Measurements from ENCODE around the gene ABLIM1.

Gene ABLIM1

DNA sequence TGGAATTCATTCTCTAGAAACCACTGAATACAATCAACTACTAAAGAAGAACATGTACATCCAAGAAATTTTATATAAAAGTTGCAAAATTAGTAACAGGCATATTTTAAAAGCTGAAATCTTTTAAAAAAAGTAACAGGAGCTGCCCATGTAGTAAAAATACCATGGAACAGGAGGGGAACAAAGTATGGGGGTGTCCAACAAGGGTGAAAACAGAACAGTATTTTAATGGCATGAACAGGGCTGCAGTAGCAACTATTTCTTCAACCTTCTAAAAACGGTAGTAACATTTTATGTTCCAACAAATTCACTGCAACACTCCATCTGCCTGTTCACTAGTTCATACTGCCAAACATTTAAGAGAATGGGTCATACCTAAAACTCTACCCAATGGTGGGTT lies 77.0 kb downstream of the ABLIM1 start:
- H3K36me3 Mint-ChIP-seq (ENCODE audit: low read depth) = no peaks in the 10 kb centered on the region
- no peaks in the 10 kb centered on the region for H3K9me3 Mint-ChIP-seq
- no peaks in the 10 kb centered on the region for H3K4me1 Mint-ChIP-seq (ENCODE audit: low read depth)
- H3K27me3 Mint-ChIP-seq (ENCODE audit: low read depth) = peaks cover 30% of the 10 kb centered on the region
- H3K4me3 Mint-ChIP-seq = no peak overlapping the region
- no peak overlapping the region for H3K27ac Mint-ChIP-seq

DNA sequence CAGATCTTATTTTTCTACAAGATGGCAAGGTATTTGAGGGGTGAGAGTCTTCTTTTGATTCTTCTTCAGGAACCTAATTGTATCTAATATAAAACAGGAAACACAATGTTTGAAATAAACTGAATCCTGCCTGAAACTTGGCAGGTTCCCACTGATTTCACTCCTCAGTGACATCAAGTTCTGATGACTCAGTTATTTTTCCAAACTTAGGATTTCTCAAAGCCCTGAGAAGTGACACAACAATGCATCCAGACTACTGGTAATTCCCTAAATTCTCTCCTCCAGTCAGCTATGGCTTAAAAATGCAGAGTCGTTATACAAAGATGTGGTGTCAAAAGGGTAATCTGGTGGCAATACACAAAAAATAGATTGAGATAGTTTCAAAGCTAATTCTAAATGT lies 80.9 kb downstream of the ABLIM1 start:
- no peaks in the 10 kb centered on the region for H3K36me3 Mint-ChIP-seq (ENCODE audit: low read depth)
- no peak overlapping the region for H3K4me3 Mint-ChIP-seq
- H3K27me3 Mint-ChIP-seq (ENCODE audit: low read depth) = peaks cover 4% of the 10 kb centered on the region
- no peak overlapping the region for H3K27ac Mint-ChIP-seq
- no peaks in the 10 kb centered on the region for H3K9me3 Mint-ChIP-seq
- H3K4me1 Mint-ChIP-seq (ENCODE audit: low read depth) = no peaks in the 10 kb centered on the region

DNA sequence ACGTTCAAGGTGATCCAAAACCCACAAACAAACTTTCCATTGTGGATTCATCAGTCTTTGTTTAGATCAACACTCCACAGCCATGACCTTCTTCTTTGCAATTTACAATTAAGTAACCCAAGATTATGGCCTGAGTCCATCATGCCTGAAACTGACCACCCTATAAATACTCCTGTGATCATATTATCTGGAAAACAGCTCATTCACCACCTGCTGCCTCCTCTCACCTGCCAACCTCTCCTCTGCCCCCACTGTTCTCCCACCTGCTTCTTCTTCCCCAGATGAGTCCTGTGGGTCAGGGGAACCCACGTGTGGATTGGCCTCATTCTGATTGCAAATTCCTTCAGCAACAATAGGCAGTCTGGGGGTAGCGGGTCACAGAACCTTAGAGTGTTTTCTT lies 81.4 kb downstream of the ABLIM1 start:
- Mint-ChIP-seq H3K4me3 (no peak overlapping the region), H3K4me1 (ENCODE audit: low read depth) (no peaks in the 10 kb centered on the region), H3K9me3 (no peaks in the 10 kb centered on the region)

DNA sequence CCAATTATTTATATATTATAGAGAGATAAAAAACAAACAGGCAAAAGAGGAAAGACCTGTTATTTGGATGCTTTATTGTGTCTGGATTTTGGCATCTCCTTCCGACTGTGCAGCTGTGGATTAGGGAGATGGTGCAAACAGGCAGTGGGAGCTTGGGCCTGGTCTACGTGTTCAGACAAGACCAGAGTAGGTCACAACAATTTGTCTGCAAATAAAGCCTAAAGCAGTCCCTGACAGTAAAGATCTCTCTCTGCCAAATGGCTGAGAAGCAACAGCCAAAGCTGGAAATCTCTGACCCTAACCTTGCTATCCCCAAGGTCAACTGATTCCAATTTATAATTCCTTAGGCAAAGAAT lies 82.0 kb downstream of the ABLIM1 start:
- H3K27ac Mint-ChIP-seq = no peak overlapping the region
- peaks cover 4% of the 10 kb centered on the region for H3K27me3 Mint-ChIP-seq (ENCODE audit: low read depth)
- H3K36me3 Mint-ChIP-seq (ENCODE audit: low read depth) = no peaks in the 10 kb centered on the region
- no peaks in the 10 kb centered on the region for H3K4me1 Mint-ChIP-seq (ENCODE audit: low read depth)
- H3K9me3 Mint-ChIP-seq = no peaks in the 10 kb centered on the region
- no peak overlapping the region for H3K4me3 Mint-ChIP-seq

More for the DNA sequence above, 81.4 kb downstream of the ABLIM1 start:
- H3K27me3 Mint-ChIP-seq (ENCODE audit: low read depth) = peaks cover 4% of the 10 kb centered on the region
- no peaks in the 10 kb centered on the region for H3K36me3 Mint-ChIP-seq (ENCODE audit: low read depth)
- H3K27ac Mint-ChIP-seq = no peak overlapping the region

DNA sequence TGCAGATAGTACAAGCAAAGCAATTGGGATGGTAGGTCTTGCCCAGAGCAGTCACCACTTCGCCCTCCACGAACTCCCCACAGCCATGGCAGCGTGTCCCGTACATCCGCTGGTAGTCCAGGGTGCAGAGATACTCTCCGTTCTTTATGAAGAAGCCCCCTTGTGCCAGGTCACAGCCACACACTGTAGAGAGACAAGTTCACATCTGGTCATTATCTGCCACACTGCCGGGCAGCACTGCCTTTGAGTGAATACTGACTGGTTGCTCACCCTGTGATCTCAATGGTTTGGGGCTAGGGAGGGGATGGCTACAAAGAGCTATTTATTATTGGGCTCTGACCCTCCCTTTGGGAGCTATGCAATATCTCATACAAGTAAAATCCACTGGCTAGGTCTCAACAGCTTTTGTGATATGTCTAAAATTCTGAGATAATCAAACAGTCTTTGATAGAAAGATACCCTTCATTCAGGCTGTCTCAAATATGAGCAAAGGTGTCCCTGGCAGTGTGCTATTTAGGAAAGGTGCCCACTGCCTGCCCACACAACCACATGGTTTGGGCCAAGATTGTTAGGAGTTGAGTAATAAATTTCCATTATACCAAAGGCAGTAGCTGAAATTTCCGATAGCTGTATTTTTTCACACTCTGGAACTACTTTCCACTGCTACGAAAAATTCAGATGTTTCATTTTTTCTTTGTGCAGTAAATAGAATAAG lies 82.5 kb downstream of the ABLIM1 start:
- H3K27ac Mint-ChIP-seq = no peak overlapping the region
- H3K27me3 Mint-ChIP-seq (ENCODE audit: low read depth) = peaks cover 4% of the 10 kb centered on the region
- no peaks in the 10 kb centered on the region for H3K4me1 Mint-ChIP-seq (ENCODE audit: low read depth)
- no peaks in the 10 kb centered on the region for H3K36me3 Mint-ChIP-seq (ENCODE audit: low read depth)
- H3K4me3 Mint-ChIP-seq = no peak overlapping the region
- no peaks in the 10 kb centered on the region for H3K9me3 Mint-ChIP-seq

DNA sequence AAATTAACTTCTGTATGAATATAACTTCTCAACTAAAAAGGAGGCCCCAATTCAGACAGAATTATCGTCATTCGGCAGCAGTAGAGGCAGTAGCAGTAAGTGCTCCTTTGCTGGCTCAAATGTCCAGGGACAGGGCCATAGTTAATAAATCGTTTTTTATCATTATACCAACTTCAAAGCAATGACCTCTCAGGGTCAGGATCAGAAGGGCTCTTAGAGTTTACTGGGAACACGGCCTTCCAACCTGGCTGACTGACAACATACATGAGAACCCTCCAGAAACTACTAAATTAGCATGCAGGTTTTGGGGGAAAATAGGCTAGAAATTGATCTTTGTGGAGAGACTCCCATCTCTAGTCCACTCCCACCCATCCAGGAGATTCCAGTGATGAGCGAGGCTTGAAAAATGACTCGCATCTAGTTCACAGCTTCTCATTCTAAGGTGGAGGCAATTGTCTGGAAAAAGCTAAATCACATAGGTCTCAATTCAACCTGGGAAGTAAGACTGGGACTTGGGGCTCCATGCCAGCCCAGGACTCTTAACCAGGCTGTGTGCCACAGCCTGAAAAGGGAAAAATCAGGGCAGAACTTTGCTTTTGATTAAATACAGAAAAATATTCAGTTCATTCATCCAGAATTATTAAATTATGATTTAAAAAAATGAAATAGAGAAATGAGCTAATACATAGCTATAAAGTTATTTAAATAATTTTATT lies 84.6 kb downstream of the ABLIM1 start:
- no peaks in the 10 kb centered on the region for H3K9me3 Mint-ChIP-seq
- no peaks in the 10 kb centered on the region for H3K36me3 Mint-ChIP-seq (ENCODE audit: low read depth)
- H3K27me3 Mint-ChIP-seq (ENCODE audit: low read depth) = no peaks in the 10 kb centered on the region
- H3K27ac Mint-ChIP-seq = no peak overlapping the region
- no peak overlapping the region for H3K4me3 Mint-ChIP-seq
- H3K4me1 Mint-ChIP-seq (ENCODE audit: low read depth) = no peaks in the 10 kb centered on the region

DNA sequence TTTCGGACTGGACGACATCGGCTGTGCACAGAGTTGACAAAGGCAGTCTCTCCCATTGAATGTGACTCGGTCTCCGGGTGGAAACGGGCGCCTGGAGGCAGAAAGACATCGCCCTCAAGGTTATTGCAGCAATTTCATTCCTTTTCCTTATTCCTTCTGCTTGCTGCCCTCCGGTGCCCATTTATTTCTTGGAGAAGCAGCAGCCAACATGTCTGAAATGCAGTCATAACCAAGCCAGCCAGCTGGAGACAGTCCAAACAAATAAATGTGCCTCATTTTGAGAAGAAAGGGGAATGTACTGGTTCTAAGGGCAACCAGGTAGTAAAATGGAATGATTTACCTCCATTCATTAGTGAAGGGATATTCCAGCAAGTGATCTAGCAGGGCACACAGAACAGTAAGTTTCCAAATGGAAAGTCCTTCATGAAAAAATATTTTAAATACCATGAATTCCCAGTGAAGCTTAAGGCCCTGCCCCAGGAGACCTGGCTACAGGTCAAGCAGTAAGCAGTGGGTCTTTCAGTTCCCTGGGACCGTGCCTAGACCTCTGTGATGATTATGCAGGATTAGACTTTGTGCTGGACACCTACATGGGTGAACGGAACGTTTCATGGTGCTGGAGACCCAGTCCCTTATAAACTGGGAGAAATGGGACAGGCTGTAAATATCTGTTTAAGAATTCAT lies 86.6 kb downstream of the ABLIM1 start:
- H3K4me1 Mint-ChIP-seq (ENCODE audit: low read depth) = no peaks in the 10 kb centered on the region
- H3K27ac Mint-ChIP-seq = no peak overlapping the region
- H3K9me3 Mint-ChIP-seq = no peaks in the 10 kb centered on the region
- no peak overlapping the region for H3K4me3 Mint-ChIP-seq
- no peaks in the 10 kb centered on the region for H3K36me3 Mint-ChIP-seq (ENCODE audit: low read depth)
- no peaks in the 10 kb centered on the region for H3K27me3 Mint-ChIP-seq (ENCODE audit: low read depth)

DNA sequence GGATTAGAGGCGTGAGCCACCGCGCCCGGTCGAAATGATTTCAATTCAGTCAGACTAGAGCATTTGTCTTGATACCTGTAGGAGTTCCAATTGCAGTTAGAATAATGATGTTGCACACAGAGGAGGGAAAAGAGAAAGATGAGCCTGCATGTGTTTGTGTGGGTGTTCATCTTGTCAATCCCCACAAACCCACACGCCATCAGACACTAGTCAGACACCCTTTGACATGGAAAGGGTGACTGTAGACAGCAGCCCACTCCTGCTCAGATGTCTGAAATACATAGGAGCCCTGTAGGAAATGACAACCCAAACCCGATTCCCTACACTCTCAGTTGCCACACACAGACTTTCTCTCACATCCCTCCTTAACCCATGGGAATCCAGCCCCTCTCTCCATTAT lies 92.0 kb downstream of the ABLIM1 start:
- no peak overlapping the region for H3K4me3 Mint-ChIP-seq
- peaks cover 4% of the 10 kb centered on the region for H3K27me3 Mint-ChIP-seq (ENCODE audit: low read depth)
- no peaks in the 10 kb centered on the region for H3K9me3 Mint-ChIP-seq

DNA sequence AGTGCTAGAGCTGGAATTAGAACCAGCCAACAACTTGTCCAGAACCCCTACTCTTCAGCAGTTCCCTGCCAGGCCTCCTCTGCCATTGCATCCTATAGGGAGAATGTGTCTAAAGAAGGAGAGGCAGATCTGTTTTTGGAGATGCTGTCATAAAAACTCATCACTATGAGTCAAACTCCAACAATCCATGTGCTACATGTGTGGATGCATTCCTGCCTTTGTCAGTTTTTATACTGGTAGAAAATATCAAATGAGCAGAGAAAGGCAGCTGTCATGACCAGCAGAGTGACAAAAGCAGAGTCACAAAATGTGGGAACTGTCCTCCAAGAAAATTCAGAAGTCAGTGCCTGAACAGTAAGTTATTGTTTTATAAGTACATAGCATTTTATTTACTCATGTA lies 93.0 kb downstream of the ABLIM1 start:
- Mint-ChIP-seq H3K36me3 (ENCODE audit: low read depth) (no peaks in the 10 kb centered on the region), H3K27me3 (ENCODE audit: low read depth) (peaks cover 7% of the 10 kb centered on the region), H3K4me3 (no peak overlapping the region), H3K27ac (no peak overlapping the region), H3K4me1 (ENCODE audit: low read depth) (no peaks in the 10 kb centered on the region), H3K9me3 (no peaks in the 10 kb centered on the region)

More for the DNA sequence above, 92.0 kb downstream of the ABLIM1 start:
- Mint-ChIP-seq H3K36me3 (ENCODE audit: low read depth) (no peaks in the 10 kb centered on the region), H3K27ac (no peak overlapping the region), H3K4me1 (ENCODE audit: low read depth) (no peaks in the 10 kb centered on the region)

DNA sequence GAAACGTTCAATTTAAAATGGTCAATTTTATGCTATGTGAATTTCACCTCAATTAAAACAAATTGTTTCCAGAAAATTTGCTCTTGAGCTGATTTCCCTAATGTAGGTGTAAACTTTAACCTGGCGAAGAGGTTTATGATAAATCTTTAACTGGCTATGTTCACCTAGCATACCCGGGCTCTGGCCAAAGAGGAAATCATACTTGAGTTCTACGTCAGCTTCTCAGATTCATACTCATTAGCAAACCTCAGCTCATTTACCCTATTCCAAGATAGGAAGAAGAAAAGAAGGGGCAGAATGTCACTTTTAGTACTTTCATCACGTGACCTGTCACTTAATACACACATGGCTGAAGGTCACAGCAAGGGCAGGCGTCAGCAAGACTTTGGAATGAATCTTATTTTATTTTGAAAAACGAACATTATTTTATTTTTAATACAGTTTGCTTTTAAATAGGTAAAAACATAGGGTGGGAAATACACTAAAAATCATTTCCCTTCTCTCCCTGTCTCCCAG lies 97.0 kb downstream of the ABLIM1 start:
- peaks cover 6% of the 10 kb centered on the region for H3K36me3 Mint-ChIP-seq (ENCODE audit: low read depth)
- H3K4me1 Mint-ChIP-seq (ENCODE audit: low read depth) = no peaks in the 10 kb centered on the region
- H3K27me3 Mint-ChIP-seq (ENCODE audit: low read depth) = peaks cover 13% of the 10 kb centered on the region
- no peak overlapping the region for H3K27ac Mint-ChIP-seq
- no peak overlapping the region for H3K4me3 Mint-ChIP-seq
- peaks cover 11% of the 10 kb centered on the region for H3K9me3 Mint-ChIP-seq

DNA sequence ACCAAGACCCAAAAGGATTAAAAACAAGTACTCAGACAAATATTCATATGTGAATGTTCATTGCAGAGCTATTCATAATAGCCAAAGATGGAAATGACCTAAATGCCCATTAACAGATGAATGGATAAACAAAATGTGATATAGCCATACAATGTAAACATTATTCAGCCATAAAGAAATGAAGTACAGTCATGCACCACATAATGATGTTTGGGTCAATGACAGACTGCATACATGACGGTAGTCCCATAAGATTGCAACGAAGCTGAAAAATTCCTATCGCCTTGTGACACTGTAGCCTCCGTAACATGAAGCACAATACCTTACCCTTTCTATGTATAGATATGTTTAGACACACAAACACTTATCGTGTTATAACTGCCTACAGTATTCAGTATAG lies 97.9 kb downstream of the ABLIM1 start:
- Mint-ChIP-seq H3K4me1 (ENCODE audit: low read depth) (no peaks in the 10 kb centered on the region), H3K27me3 (ENCODE audit: low read depth) (peaks cover 13% of the 10 kb centered on the region), H3K36me3 (ENCODE audit: low read depth) (peaks cover 6% of the 10 kb centered on the region), H3K4me3 (no peak overlapping the region), H3K9me3 (peaks cover 11% of the 10 kb centered on the region), H3K27ac (no peak overlapping the region)

DNA sequence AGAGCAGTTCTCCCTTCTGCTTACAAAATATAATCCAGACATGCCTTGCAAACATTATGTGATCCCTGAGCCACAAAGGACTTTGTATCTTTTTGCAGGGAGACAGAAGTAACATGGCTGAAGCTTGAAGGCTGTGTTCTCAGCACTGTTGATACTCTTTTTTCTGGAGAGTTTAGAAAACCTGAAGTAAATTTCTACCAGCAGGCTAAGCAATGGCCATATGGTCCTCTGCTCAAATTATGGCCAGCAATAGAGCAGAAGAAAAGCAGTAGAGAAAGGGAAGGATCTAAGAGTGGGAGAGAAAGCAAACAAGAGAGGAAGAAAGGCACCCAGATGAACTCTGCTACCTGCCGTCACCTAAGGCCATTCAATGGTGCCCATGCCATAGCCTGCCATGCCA lies 98.4 kb downstream of the ABLIM1 start:
- Mint-ChIP-seq H3K27ac (no peak overlapping the region), H3K9me3 (peaks cover 11% of the 10 kb centered on the region), H3K4me1 (ENCODE audit: low read depth) (no peaks in the 10 kb centered on the region), H3K27me3 (ENCODE audit: low read depth) (peaks cover 13% of the 10 kb centered on the region), H3K36me3 (ENCODE audit: low read depth) (peaks cover 6% of the 10 kb centered on the region), H3K4me3 (no peak overlapping the region)

DNA sequence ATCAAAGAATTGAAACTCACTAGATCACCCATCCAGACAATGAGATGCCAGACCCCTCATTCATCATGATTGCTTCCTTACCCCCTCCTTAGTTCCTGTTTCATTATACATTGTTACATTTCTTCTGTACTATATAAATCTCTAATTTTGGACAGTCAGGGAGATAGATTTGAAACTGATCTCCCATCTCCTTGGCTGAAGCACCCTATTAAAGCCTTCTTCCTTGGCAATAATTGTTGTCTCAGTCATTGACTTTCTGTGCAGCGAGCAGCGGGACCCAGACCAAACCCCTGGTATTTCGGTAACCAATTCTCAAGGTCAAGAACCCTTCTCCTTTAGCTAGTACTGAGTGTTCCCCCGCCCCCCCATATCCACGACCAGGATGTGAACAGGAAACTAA lies 100.2 kb downstream of the ABLIM1 start:
- Mint-ChIP-seq H3K36me3 (ENCODE audit: low read depth) (peaks cover 6% of the 10 kb centered on the region), H3K27me3 (ENCODE audit: low read depth) (peaks cover 13% of the 10 kb centered on the region), H3K4me3 (no peak overlapping the region), H3K27ac (no peak overlapping the region), H3K4me1 (ENCODE audit: low read depth) (no peaks in the 10 kb centered on the region), H3K9me3 (peaks cover 11% of the 10 kb centered on the region)

DNA sequence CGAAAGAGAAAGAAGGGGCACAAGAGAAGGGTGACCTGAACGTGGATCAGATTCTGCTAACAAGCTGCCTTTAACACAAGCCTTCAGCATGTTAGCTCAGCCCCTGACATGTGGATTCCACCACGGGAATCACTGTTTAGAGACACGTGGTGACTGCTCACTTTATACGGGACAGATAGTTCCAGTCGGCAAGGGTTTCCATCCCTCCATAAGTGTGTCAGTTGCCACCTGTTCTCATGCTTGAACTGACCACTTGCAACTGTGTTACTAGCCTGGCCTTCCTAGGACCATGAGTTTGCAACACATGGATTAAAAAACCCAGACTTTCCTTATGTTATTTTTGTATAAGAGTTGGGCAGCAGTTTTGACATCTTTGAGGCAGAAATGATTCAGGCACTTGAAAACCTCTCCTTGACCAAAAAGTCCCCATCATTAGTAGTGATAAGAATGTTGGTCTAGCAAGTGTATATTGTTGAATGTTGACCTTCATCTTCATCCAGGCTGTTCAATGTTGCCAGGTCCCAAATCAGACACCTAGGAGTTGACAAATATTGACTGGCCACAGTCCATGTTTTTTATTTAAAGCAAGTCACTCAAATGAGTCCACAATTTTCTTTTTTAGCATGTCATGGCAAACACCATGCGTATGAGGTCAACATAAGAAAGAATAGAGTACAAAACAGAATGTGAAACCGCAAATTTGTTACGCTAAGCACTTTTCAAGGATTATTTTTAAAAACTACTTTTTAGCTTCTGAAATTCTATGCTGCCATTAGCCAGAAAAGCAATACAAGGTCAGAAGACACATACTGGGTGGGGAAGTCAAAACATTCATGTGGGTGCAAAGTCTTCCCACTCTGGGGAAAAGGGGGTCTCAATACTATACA lies 101.6 kb downstream of the ABLIM1 start:
- H3K4me3 Mint-ChIP-seq = no peak overlapping the region
- H3K9me3 Mint-ChIP-seq = peaks cover 11% of the 10 kb centered on the region
- no peak overlapping the region for H3K27ac Mint-ChIP-seq
- H3K27me3 Mint-ChIP-seq (ENCODE audit: low read depth) = peaks cover 9% of the 10 kb centered on the region
- H3K4me1 Mint-ChIP-seq (ENCODE audit: low read depth) = no peaks in the 10 kb centered on the region
- H3K36me3 Mint-ChIP-seq (ENCODE audit: low read depth) = peaks cover 6% of the 10 kb centered on the region
